WTC11 (cell line): ENCODE results near the gene UPP1. TPM values are rescaled to one million over a fixed set of nuclear protein-coding genes. Genes with fewer than 3 reads are reported as not detected.

Experiments used
- ATAC-seq: fragments of 200-7000 bp; cut with Tn5 transposase; 2 replicates; pipeline ENCODE4 v1.10.0; 2021; ENCODE audit warnings: mild to moderate bottlenecking, moderate library complexity
- CTCF ChIA-PET: fragments of 300-600 bp; sonication (Branson Sonifier 250); formaldehyde crosslinking; loops from one replicate; lab custom pipeline; 2021; ENCODE audit warnings: antibody characterized with exemption; lab: Charles Lee
- POLR2A ChIA-PET: fragments of 350-600 bp; sonication (Branson Sonifier 250); formaldehyde crosslinking; loops from one replicate; lab custom pipeline; 2021; ENCODE audit warnings: antibody characterized with exemption; lab: Charles Lee
- DNase-seq: peaks from one replicate; pipeline ENCODE4 v3.0.0; 2021; ENCODE audit warnings: low spot score
- H3K27ac Mint-ChIP-seq: 2 replicates; pipeline ENCODE4 v1.8.0; 2021; ENCODE audit warnings: mixed read lengths
- H3K27me3 Mint-ChIP-seq: 2 replicates; pipeline ENCODE4 v1.8.0; 2021; ENCODE audit warnings: low read depth, mild to moderate bottlenecking, moderate library complexity, mixed read lengths
- H3K36me3 Mint-ChIP-seq: 2 replicates; pipeline ENCODE4 v1.8.0; 2021; ENCODE audit warnings: mixed read lengths
- H3K4me1 Mint-ChIP-seq: 2 replicates; pipeline ENCODE4 v1.8.0; 2022; ENCODE audit warnings: mixed read lengths
- H3K4me3 Mint-ChIP-seq: 2 replicates; pipeline ENCODE4 v1.8.0; 2021; ENCODE audit warnings: mild to moderate bottlenecking, moderate library complexity, mixed read lengths
- H3K9me3 Mint-ChIP-seq: 2 replicates; pipeline ENCODE4 v1.8.0; 2021; ENCODE audit warnings: mixed read lengths
- AFF4 ChIP-seq: sonication (generic); formaldehyde crosslinking; IDR thresholded peaks from 2 replicates; pipeline ENCODE4 v1.8.1; 2023; ENCODE audit warnings: mild to moderate bottlenecking, missing genetic modification reagents, borderline replicate concordance
- AR ChIP-seq: fragments of 250-450 bp; sonication (Bioruptor Pico); IDR thresholded peaks from 2 replicates; pipeline ENCODE4 v1.9.0; 2021; ENCODE audit warnings: mild to moderate bottlenecking
- ATF2 ChIP-seq: sonication (generic); formaldehyde crosslinking; IDR thresholded peaks from 2 replicates; pipeline ENCODE4 v1.8.1; 2022; ENCODE audit warnings: low read depth, missing genetic modification reagents, borderline replicate concordance
- ATF3 ChIP-seq: sonication (generic); formaldehyde crosslinking; conservative IDR thresholded peaks from 2 replicates; pipeline ENCODE4 v1.8.1; 2022; ENCODE audit warnings: mild to moderate bottlenecking, missing genetic modification reagents
- ETV6 ChIP-seq: sonication (generic); formaldehyde crosslinking; IDR thresholded peaks from 2 replicates; pipeline ENCODE4 v1.8.1; 2022; ENCODE audit warnings: mild to moderate bottlenecking, missing genetic modification reagents
- FOXJ3 ChIP-seq: sonication (generic); formaldehyde crosslinking; IDR thresholded peaks from 2 replicates; pipeline ENCODE4 v1.9.0; 2021; ENCODE audit warnings: missing genetic modification reagents, mild to moderate bottlenecking, borderline replicate concordance
- GTF2I ChIP-seq: fragments of 250-450 bp; sonication (Bioruptor Pico); conservative IDR thresholded peaks from 2 replicates; pipeline ENCODE4 v1.4.0; 2021; ENCODE audit warnings: mild to moderate bottlenecking
- HMGXB4 ChIP-seq: sonication (generic); formaldehyde crosslinking; IDR thresholded peaks from 2 replicates; pipeline ENCODE4 v1.8.1; 2023; ENCODE audit warnings: mild to moderate bottlenecking, moderate library complexity, missing genetic modification reagents
- IRF2 ChIP-seq: sonication (generic); formaldehyde crosslinking; IDR thresholded peaks from 2 replicates; pipeline ENCODE4 v1.8.0; 2022; ENCODE audit warnings: low read depth, missing genetic modification reagents, borderline replicate concordance
- JUN ChIP-seq: sonication (generic); formaldehyde crosslinking; IDR thresholded peaks from 2 replicates; pipeline ENCODE4 v1.8.0; 2023; ENCODE audit warnings: mild to moderate bottlenecking, missing genetic modification reagents
- MAX ChIP-seq: sonication (generic); formaldehyde crosslinking; IDR thresholded peaks from 2 replicates; pipeline ENCODE4 v1.8.0; 2022; ENCODE audit warnings: mild to moderate bottlenecking, missing genetic modification reagents
- NR1H2 ChIP-seq: sonication (generic); formaldehyde crosslinking; IDR thresholded peaks from 2 replicates; pipeline ENCODE4 v1.9.0; 2021; ENCODE audit warnings: mild to moderate bottlenecking, moderate library complexity, missing genetic modification reagents
- OVOL2 ChIP-seq: fragments of 250-450 bp; sonication (Bioruptor Pico); IDR thresholded peaks from 2 replicates; pipeline ENCODE4 v1.9.0; 2021; ENCODE audit warnings: mild to moderate bottlenecking, borderline replicate concordance
- SMAD4 ChIP-seq: sonication (generic); formaldehyde crosslinking; IDR thresholded peaks from 2 replicates; pipeline ENCODE4 v1.8.0; 2022; ENCODE audit warnings: mild to moderate bottlenecking, missing genetic modification reagents
- SP1 ChIP-seq: sonication (generic); formaldehyde crosslinking; conservative IDR thresholded peaks from 2 replicates; pipeline ENCODE4 v1.8.1; 2022; ENCODE audit warnings: missing genetic modification reagents
- TCF7 ChIP-seq: sonication (generic); formaldehyde crosslinking; IDR thresholded peaks from 2 replicates; pipeline ENCODE4 v1.8.0; 2022; ENCODE audit warnings: mild to moderate bottlenecking, low read depth, missing genetic modification reagents, moderate library complexity
- ZNF121 ChIP-seq: sonication (generic); formaldehyde crosslinking; IDR thresholded peaks from 2 replicates; pipeline ENCODE4 v1.8.0; 2023; ENCODE audit warnings: missing genetic modification reagents
- ZNF317 ChIP-seq: sonication (generic); formaldehyde crosslinking; IDR thresholded peaks from 2 replicates; pipeline ENCODE4 v1.8.1; 2023; ENCODE audit warnings: low read depth, mild to moderate bottlenecking, moderate library complexity, missing genetic modification reagents, borderline replicate concordance
- ZNF512 ChIP-seq: sonication (generic); formaldehyde crosslinking; IDR thresholded peaks from 2 replicates; pipeline ENCODE4 v1.8.1; 2022; ENCODE audit warnings: missing genetic modification reagents, borderline replicate concordance
- ZNF671 ChIP-seq: fragments of 250-450 bp; sonication (Bioruptor Pico); IDR thresholded peaks from 2 replicates; pipeline ENCODE4 v1.8.0; 2021; ENCODE audit warnings: mild to moderate bottlenecking
- total RNA-seq: library from RNA; stranded (reverse); gene quantifications from 3 replicates; pipeline ENCODE4 v1.2.3, GENCODE V29; 2021

Gene UPP1
- total RNA-seq, 1 experiment from 2014 or later: 55.6 TPM

- Mint-ChIP-seq H3K4me3 (no peak overlapping the region), H3K36me3 (peaks cover 50% of the 10 kb centered on the region), H3K27ac (no peak overlapping the region), H3K27me3 (no peaks in the 10 kb centered on the region), H3K4me1 (peaks cover 19% of the 10 kb centered on the region), H3K9me3 (no peaks in the 10 kb centered on the region)
- POLR2A ChIA-PET: no interaction called here
- peak; percentile 14; the same call in 1 of the 2 replicates for ATAC-seq
- CTCF ChIA-PET: interaction anchor here (0.6 to 1.6 kb wide), 3 partner anchors 19 to 286 kb away, joined by 3 to 6 read pairs (median 5); partner anchors contain the start of gene UPP1
- TF ChIP-seq TCF7 (CRISPR knock-in tag) (no peak), ETV6 (CRISPR knock-in tag) (no peak), ZNF512 (CRISPR knock-in tag) (no peak), GTF2I (no peak), IRF2 (CRISPR knock-in tag) (no peak), ATF2 (no peak), MAX (CRISPR knock-in tag) (no peak), ATF3 (CRISPR knock-in tag) (no peak), JUN (CRISPR knock-in tag) (no peak), OVOL2 (CRISPR knock-in tag) (no peak), ZNF317 (CRISPR knock-in tag) (no peak), NR1H2 (no peak), AR (CRISPR knock-in tag) (no peak), ZNF121 (CRISPR knock-in tag) (no peak), ZNF671 (CRISPR knock-in tag) (no peak), SMAD4 (CRISPR knock-in tag) (no peak), FOXJ3 (CRISPR knock-in tag) (no peak)
- TF ChIP-seq, all 79 proteins: peak for 0
- DNase-seq: no peak
Observed at GRCh38 chr7:48107926-48108472, 18.9 kb downstream of the UPP1 start.

- no peaks in the 10 kb centered on the region for H3K9me3 Mint-ChIP-seq
- no peak overlapping the region for H3K27ac Mint-ChIP-seq
- no peak for TF ChIP-seq HMGXB4 (CRISPR knock-in tag)
- no peak for TF ChIP-seq SMAD4 (CRISPR knock-in tag)
- TF ChIP-seq SP1 (CRISPR knock-in tag): no peak
- TF ChIP-seq AFF4 (CRISPR knock-in tag): no peak
- ATAC-seq (no peak), DNase-seq (no peak)
- peaks cover 38% of the 10 kb centered on the region for H3K36me3 Mint-ChIP-seq
- POLR2A ChIA-PET: interaction anchor here (1.0 kb wide), 1 partner anchor 20 kb away, joined by 5 read pairs; the partner anchor contains the start of gene UPP1
- CTCF ChIA-PET: interaction anchor here (0.5 to 2.7 kb wide), 14 partner anchors 11 to 194 kb away, joined by 3 to 22 read pairs (median 4); partner anchors contain the start of gene UPP1
- H3K4me1 Mint-ChIP-seq: peaks cover 19% of the 10 kb centered on the region
- H3K4me3 Mint-ChIP-seq: no peak overlapping the region
- H3K27me3 Mint-ChIP-seq: no peaks in the 10 kb centered on the region
Observed at GRCh38 chr7:48108959-48109847, 20.1 kb downstream of the UPP1 start.
